CD4-positive, CD25-positive, alpha-beta regulatory T cell (primary cell): ENCODE data around the gene OR4K14. TPM values are rescaled to one million over a fixed set of nuclear protein-coding genes. Genes with fewer than 3 reads are reported as not detected.

ENCODE experiments used
- ATAC-seq, 2 donors: fragments of 150-1000 bp; cut with Tn5 transposase; one replicate each; pipeline ENCODE4 v1.10.0; 2021; ENCODE audit warnings: low read depth in 2 of 2, moderate number of reproducible peaks in 2 of 2, moderate library complexity in 1 of 2
- DNase-seq, 3 donors: peaks; one replicate each; pipeline versions ENCODE4 v3.0.0 to v3.0.0-alpha.2; 2012 to 2022; ENCODE audit warnings: mixed read lengths in 1 of 3
- H3K27ac ChIP-seq: one replicate; pipeline ENCODE4 v1.7.0; 2013; ENCODE audit warnings: mild to moderate bottlenecking, low read length; ENCODE audit not compliant: insufficient read depth, poor library complexity, severe bottlenecking
- H3K27me3 ChIP-seq: one replicate; pipeline ENCODE4 v1.7.0; 2013; ENCODE audit warnings: low read length; ENCODE audit not compliant: control insufficient read depth, insufficient read depth
- H3K36me3 ChIP-seq: one replicate; pipeline ENCODE4 v1.7.0; 2013; ENCODE audit warnings: mild to moderate bottlenecking, low read length, moderate library complexity; ENCODE audit not compliant: control insufficient read depth, insufficient read depth
- H3K4me1 ChIP-seq: 2 replicates; pipeline ENCODE4 v1.7.0; 2013; ENCODE audit warnings: mild to moderate bottlenecking, low read length; ENCODE audit not compliant: insufficient read depth, control insufficient read depth, poor library complexity, severe bottlenecking
- H3K4me3 ChIP-seq: one replicate; pipeline ENCODE4 v1.7.0; 2013; ENCODE audit warnings: low read depth, mild to moderate bottlenecking, low read length, moderate library complexity
- H3K9me3 ChIP-seq, 2 experiments: 1 replicate in 1 of 2; 2 replicates in 1 of 2; pipeline ENCODE4 v1.7.0; 2013; ENCODE audit warnings: low read length in 2 of 2, mild to moderate bottlenecking in 1 of 2, moderate library complexity in 1 of 2; ENCODE audit not compliant: control insufficient read depth in 2 of 2
- H3K27ac Mint-ChIP-seq, 3 donors: one replicate each; pipeline ENCODE4 v1.8.0; 2020 to 2022; ENCODE audit warnings: mild to moderate bottlenecking in 3 of 3, mixed read lengths in 3 of 3, moderate library complexity in 2 of 3
- H3K27me3 Mint-ChIP-seq: one replicate; pipeline ENCODE4 v1.8.0; 2022; ENCODE audit warnings: mild to moderate bottlenecking, mixed read lengths
- H3K36me3 Mint-ChIP-seq: one replicate; pipeline ENCODE4 v1.8.0; 2020; ENCODE audit warnings: mixed read lengths
- H3K4me1 Mint-ChIP-seq, 4 donors: one replicate each; pipeline ENCODE4 v1.8.0; 2020 to 2022; ENCODE audit warnings: mixed read lengths in 4 of 4, mild to moderate bottlenecking in 1 of 4
- H3K4me3 Mint-ChIP-seq, 4 donors: one replicate each; pipeline ENCODE4 v1.8.0; 2020 to 2022; ENCODE audit warnings: mild to moderate bottlenecking in 4 of 4, mixed read lengths in 4 of 4, moderate library complexity in 3 of 4
- H3K9me3 Mint-ChIP-seq, 7 donors: one replicate each; pipeline ENCODE4 v1.8.0; 2020 to 2022; ENCODE audit warnings: mixed read lengths in 7 of 7, mild to moderate bottlenecking in 3 of 7, moderate library complexity in 2 of 7
- polyA plus RNA-seq, 4 donors: library from polyadenylated mRNA; unstranded; fragments of 300-500 nt; fragmentation: Illumina TruSeq; gene quantifications; one replicate each; pipeline ENCODE4 v1.2.3, GENCODE V29; 2021
- total RNA-seq: library from RNA; stranded (reverse); gene quantifications from one replicate; pipeline ENCODE4 v1.2.3, GENCODE V29; 2022

The OR4K14 gene
- not detected for total RNA-seq
- polyA plus RNA-seq, result not detected

- no peak for ATAC-seq
- Histone ChIP-seq H3K27ac (no peak within 1 kb of the TSS), H3K36me3 (no peaks in the 10 kb centered on the region), H3K4me1 (no peaks in the 10 kb centered on the region), H3K4me3 (no peak within 1 kb of the TSS), H3K9me3 (no peaks in the 10 kb centered on the region), H3K27me3 (no peaks in the 10 kb centered on the region)
- no peaks in the 10 kb centered on the region for H3K27me3 Mint-ChIP-seq
- no peaks in the 10 kb centered on the region for H3K4me1 Mint-ChIP-seq
- H3K9me3 Mint-ChIP-seq, result peaks cover 0 to 3% (median 0%) of the 10 kb centered on the region in 7 donors
- H3K4me3 Mint-ChIP-seq, result no peak within 1 kb of the TSS
- no peaks in the 10 kb centered on the region for H3K36me3 Mint-ChIP-seq
- DNase-seq, result no peak
- no peak within 1 kb of the TSS for H3K27ac Mint-ChIP-seq
Measured at GRCh38 chr14:20019257-20019865, at the start of gene OR4K14. TSS of gene OR4K14 (minus strand) at chr14:20019307. CDS start at chr14:20015193, 4,114 bp downstream.

- H3K4me3 Mint-ChIP-seq, result no peak within 1 kb of the TSS
Measured at GRCh38 chr14:20059745-20060144, 40.6 kb upstream of the OR4K14 start, which contains the start of gene OR4L1. TSS of gene OR4L1 (plus strand) at chr14:20060045. CDS start at chr14:20060045, 0 bp downstream.

GRCh38 chr14:20048202-20048601 is 29.1 kb upstream of the OR4K14 start:
- ATAC-seq (no peak), DNase-seq (no peak)
- no peaks in the 10 kb centered on the region for H3K4me1 ChIP-seq
- peak overlapping the region in 1 of 3 donors; percentile 31 for H3K27ac Mint-ChIP-seq
- no peak overlapping the region for H3K4me3 Mint-ChIP-seq
- no peaks in the 10 kb centered on the region for H3K36me3 ChIP-seq
- no peak overlapping the region for H3K4me3 ChIP-seq
- H3K36me3 Mint-ChIP-seq, result no peaks in the 10 kb centered on the region
- H3K9me3 ChIP-seq, result no peaks in the 10 kb centered on the region
- H3K4me1 Mint-ChIP-seq, result no peaks in the 10 kb centered on the region
- peaks cover 0 to 2% (median 0%) of the 10 kb centered on the region in 7 donors for H3K9me3 Mint-ChIP-seq
- H3K27me3 Mint-ChIP-seq, result peaks cover 8% of the 10 kb centered on the region
- H3K27me3 ChIP-seq, result no peaks in the 10 kb centered on the region
- H3K27ac ChIP-seq, result no peak overlapping the region

More at GRCh38 chr14:20059745-20060144, 40.6 kb upstream of the OR4K14 start, which contains the start of gene OR4L1:
- no peaks in the 10 kb centered on the region for H3K27me3 ChIP-seq
- no peak within 1 kb of the TSS for H3K4me3 ChIP-seq
- no peaks in the 10 kb centered on the region for H3K36me3 ChIP-seq
- no peaks in the 10 kb centered on the region for H3K9me3 ChIP-seq
- no peaks in the 10 kb centered on the region for H3K36me3 Mint-ChIP-seq
- H3K27me3 Mint-ChIP-seq, result no peaks in the 10 kb centered on the region
- peaks cover 0 to 3% (median 1%) of the 10 kb centered on the region in 4 donors for H3K4me1 Mint-ChIP-seq
- ATAC-seq (no peak), DNase-seq (no peak)
- H3K9me3 Mint-ChIP-seq, result peaks cover 0 to 9% (median 0%) of the 10 kb centered on the region in 7 donors
- H3K27ac ChIP-seq, result no peak within 1 kb of the TSS
- no peaks in the 10 kb centered on the region for H3K4me1 ChIP-seq
- H3K27ac Mint-ChIP-seq, result no peak within 1 kb of the TSS

GRCh38 chr14:20044243-20044642 is 25.1 kb upstream of the OR4K14 start:
- H3K9me3 Mint-ChIP-seq, result peaks cover 0 to 7% (median 1%) of the 10 kb centered on the region in 7 donors
- H3K4me3 Mint-ChIP-seq, result no peak overlapping the region
- Histone ChIP-seq H3K27ac (no peak overlapping the region), H3K36me3 (no peaks in the 10 kb centered on the region), H3K4me1 (no peaks in the 10 kb centered on the region), H3K4me3 (no peak overlapping the region), H3K27me3 (no peaks in the 10 kb centered on the region), H3K9me3 (no peaks in the 10 kb centered on the region)
- ATAC-seq (no peak), DNase-seq (no peak)
- no peaks in the 10 kb centered on the region for H3K36me3 Mint-ChIP-seq
- no peak overlapping the region for H3K27ac Mint-ChIP-seq
- no peaks in the 10 kb centered on the region for H3K4me1 Mint-ChIP-seq
- peaks cover 4% of the 10 kb centered on the region for H3K27me3 Mint-ChIP-seq

GRCh38 chr14:20035938-20036337 is 16.8 kb upstream of the OR4K14 start, which contains the start of gene OR4K13:
TSS of gene OR4K13 (minus strand) at chr14:20036038. CDS start at chr14:20034758, 1,280 bp downstream.
- Histone ChIP-seq H3K27me3 (no peaks in the 10 kb centered on the region), H3K4me1 (no peaks in the 10 kb centered on the region), H3K4me3 (no peak within 1 kb of the TSS), H3K36me3 (no peaks in the 10 kb centered on the region), H3K9me3 (no peaks in the 10 kb centered on the region), H3K27ac (no peak within 1 kb of the TSS)
- H3K36me3 Mint-ChIP-seq, result no peaks in the 10 kb centered on the region
- no peak within 1 kb of the TSS for H3K27ac Mint-ChIP-seq
- H3K27me3 Mint-ChIP-seq, result no peaks in the 10 kb centered on the region
- no peaks in the 10 kb centered on the region for H3K4me1 Mint-ChIP-seq
- peak within 1 kb of the TSS in 1 of 4 donors; percentile 15 for H3K4me3 Mint-ChIP-seq
- DNase-seq, result no peak
- no peak for ATAC-seq
- H3K9me3 Mint-ChIP-seq, result peaks cover 0 to 6% (median 3%) of the 10 kb centered on the region in 7 donors

GRCh38 chr14:20035449-20035848 is 16.3 kb upstream of the OR4K14 start:
- no peak for ATAC-seq
- Mint-ChIP-seq H3K27ac (no peak overlapping the region), H3K36me3 (no peaks in the 10 kb centered on the region), H3K4me1 (no peaks in the 10 kb centered on the region), H3K9me3 (peaks cover 0 to 4% (median 2%) of the 10 kb centered on the region in 7 donors), H3K27me3 (no peaks in the 10 kb centered on the region), H3K4me3 (no peak overlapping the region)
- H3K27me3 ChIP-seq, result no peaks in the 10 kb centered on the region
- no peak overlapping the region for H3K4me3 ChIP-seq
- no peak overlapping the region for H3K27ac ChIP-seq
- no peaks in the 10 kb centered on the region for H3K4me1 ChIP-seq
- no peaks in the 10 kb centered on the region for H3K9me3 ChIP-seq
- H3K36me3 ChIP-seq, result no peaks in the 10 kb centered on the region
- DNase-seq, result no peak

- Histone ChIP-seq H3K4me1 (no peaks in the 10 kb centered on the region), H3K9me3 (no peaks in the 10 kb centered on the region), H3K27ac (no peak overlapping the region), H3K36me3 (no peaks in the 10 kb centered on the region), H3K4me3 (no peak overlapping the region), H3K27me3 (no peaks in the 10 kb centered on the region)
- H3K27me3 Mint-ChIP-seq, result no peaks in the 10 kb centered on the region
- no peak for DNase-seq
- peaks cover 0 to 3% (median 0%) of the 10 kb centered on the region in 7 donors for H3K9me3 Mint-ChIP-seq
- H3K27ac Mint-ChIP-seq, result no peak overlapping the region
- no peak overlapping the region for H3K4me3 Mint-ChIP-seq
- H3K4me1 Mint-ChIP-seq, result no peaks in the 10 kb centered on the region
- ATAC-seq, result no peak
- H3K36me3 Mint-ChIP-seq, result no peaks in the 10 kb centered on the region
Measured at GRCh38 chr14:20031058-20031457, 12.0 kb upstream of the OR4K14 start.

GRCh38 chr14:20008156-20008555 is 11.0 kb downstream of the OR4K14 start:
- Mint-ChIP-seq H3K27ac (no peak overlapping the region), H3K36me3 (no peaks in the 10 kb centered on the region), H3K4me1 (peaks cover 0 to 4% (median under 1%) of the 10 kb centered on the region in 4 donors), H3K4me3 (no peak overlapping the region), H3K27me3 (no peaks in the 10 kb centered on the region), H3K9me3 (peaks cover 0 to 13% (median 3%) of the 10 kb centered on the region in 7 donors)
- no peak overlapping the region for H3K4me3 ChIP-seq
- H3K27ac ChIP-seq, result no peak overlapping the region
- no peaks in the 10 kb centered on the region for H3K36me3 ChIP-seq
- DNase-seq, result no peak
- H3K4me1 ChIP-seq, result no peaks in the 10 kb centered on the region
- H3K27me3 ChIP-seq, result no peaks in the 10 kb centered on the region
- ATAC-seq, result no peak
- H3K9me3 ChIP-seq, result no peaks in the 10 kb centered on the region
